ENCODE measurements around the gene CCDC60.

GRCh38 chr12:119578112-119578511, 243.6 kb downstream of the CCDC60 start:
- TF ChIP-seq, protein P1, sequence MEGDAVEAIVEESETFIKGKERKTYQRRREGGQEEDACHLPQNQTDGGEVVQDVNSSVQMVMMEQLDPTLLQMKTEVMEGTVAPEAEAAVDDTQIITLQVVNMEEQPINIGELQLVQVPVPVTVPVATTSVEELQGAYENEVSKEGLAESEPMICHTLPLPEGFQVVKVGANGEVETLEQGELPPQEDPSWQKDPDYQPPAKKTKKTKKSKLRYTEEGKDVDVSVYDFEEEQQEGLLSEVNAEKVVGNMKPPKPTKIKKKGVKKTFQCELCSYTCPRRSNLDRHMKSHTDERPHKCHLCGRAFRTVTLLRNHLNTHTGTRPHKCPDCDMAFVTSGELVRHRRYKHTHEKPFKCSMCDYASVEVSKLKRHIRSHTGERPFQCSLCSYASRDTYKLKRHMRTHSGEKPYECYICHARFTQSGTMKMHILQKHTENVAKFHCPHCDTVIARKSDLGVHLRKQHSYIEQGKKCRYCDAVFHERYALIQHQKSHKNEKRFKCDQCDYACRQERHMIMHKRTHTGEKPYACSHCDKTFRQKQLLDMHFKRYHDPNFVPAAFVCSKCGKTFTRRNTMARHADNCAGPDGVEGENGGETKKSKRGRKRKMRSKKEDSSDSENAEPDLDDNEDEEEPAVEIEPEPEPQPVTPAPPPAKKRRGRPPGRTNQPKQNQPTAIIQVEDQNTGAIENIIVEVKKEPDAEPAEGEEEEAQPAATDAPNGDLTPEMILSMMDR (IDR thresholded peaks at IDR 0.05), result no peak
- no peak for TF ChIP-seq POLR2A (IDR thresholded peaks at IDR 0.05)

Measured in lower leg skin (tissue), 3 donors.